Activated gamma-delta T cell treated with anti-CD3 and anti-CD28 coated beads, Interleukin-2, amount 50 U/mL, for 16 hours (primary cell): ENCODE data around the gene GPHB5.
"Not testable (repeated sequence)": the region's sequence is repeated elsewhere in the genome, so short reads cannot be mapped to it uniquely, and the experiment has no call there.

Experiments
- DNase-seq: peaks from one replicate; pipeline ENCODE4 v3.0.0-alpha.2; 2020; ENCODE audit warnings: low read depth

Gene GPHB5, protein sequence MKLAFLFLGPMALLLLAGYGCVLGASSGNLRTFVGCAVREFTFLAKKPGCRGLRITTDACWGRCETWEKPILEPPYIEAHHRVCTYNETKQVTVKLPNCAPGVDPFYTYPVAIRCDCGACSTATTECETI

DNA sequence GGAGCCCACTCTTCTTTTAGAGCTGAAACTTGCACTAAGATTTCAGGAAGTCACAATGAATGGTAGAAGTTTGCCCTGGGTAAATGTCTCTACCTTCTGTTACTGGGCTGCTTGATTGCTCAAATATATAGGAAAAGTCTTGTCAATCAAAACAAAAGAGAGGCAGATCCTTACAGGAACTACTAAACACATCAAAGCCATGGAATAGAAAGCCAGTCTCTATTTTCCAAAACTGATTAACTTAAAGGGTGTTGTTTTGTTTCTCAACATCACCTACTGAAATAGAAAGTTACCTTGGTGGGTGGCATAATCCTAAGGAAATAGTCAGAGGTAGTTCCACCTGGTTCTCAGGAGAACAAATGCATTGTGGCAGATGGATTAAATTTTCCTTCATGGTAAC lies at the start of gene GPHB5:
TSS of gene GPHB5 (minus strand) at position 101 of the 400 bp plus-strand sequence. CDS start 1,086 bp downstream, outside the sequence.
- DNase-seq, result no peak

DNA sequence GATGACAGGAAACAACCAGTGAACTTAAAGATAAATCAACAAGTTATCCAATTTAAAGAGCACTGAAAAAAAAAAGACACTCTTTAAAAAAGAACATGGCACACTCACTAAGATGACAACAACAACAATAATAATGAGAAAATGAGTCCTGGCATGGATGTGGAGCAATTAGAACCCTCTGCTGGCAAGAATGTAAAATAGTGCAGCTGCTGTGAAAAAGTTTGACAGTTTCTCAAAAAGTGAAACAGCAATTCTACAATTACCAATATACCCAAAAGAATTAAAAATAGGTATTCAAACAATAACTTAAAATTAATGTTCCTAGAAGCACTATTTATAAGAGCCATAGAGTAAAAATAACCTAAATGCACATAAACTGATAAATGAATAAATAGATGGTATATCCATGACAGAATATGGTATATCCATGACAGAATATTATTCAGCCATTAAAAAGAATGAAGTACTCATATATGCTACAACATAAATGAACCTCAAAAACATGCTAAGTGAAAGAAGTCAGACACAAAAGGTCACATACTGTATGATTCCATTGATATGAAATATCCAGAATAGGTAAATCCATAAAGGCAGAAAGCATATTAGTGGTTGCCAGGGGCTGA lies 49.1 kb upstream of the GPHB5 start:
- no peak for DNase-seq

DNA sequence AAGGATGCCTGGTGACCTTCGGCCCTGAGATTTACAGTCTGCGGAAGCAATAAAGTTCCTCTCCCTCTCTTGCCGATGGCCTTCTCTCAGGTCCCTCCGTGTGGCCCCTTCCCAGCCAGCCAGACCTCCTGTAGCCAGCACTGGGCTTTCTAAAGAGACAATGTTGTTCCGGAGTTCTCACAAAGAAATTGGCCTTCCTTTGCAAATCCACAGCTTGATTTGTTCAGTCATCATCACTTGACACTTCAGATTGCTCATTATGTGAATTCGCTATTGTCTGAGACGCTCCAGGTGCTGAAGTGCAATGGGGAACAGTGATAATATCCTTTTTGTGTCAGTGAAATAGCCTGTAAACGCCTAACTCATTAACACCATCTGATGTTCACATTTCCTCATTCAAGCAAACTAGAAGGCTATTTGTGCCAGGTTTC lies 43.7 kb upstream of the GPHB5 start:
- DNase-seq, result no peak

DNA sequence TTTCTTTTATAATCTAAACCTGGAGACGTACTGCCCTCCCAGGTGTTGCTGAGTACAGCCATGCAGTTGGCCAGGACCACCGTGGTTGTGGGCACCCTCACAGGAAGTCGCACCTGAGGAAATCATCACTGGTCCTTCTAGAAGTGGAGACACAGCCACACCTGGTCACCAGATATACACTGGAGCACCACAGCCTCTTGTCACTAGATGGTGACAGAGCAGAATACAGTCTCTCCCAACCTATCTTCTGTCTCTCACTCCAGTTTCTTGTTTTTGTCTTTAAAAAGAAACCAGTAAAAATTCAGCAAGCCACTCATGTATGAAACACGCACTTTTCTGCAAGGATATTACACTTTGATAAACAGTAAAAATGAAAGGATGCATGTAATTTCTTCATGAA lies 43.1 kb upstream of the GPHB5 start:
- no peak for DNase-seq

DNA sequence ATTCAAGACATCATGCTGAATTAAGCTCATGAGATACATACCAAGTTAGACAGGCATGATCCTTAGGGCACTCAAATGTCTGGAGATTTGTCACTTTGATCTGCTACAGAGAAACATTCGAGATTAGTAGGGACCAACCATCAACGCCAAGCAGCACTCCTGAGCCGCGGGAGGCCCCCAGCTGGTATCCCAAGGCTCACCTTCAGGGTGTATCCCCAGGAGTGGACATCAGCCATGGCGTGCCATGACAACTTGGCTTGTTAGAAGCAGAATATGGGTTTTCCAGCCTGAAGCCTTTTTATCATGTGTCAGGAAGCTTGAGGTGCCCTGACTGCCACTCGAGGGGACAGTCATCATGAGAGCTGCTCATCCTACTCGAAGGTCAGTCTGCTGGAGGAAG lies 39.1 kb upstream of the GPHB5 start:
- DNase-seq, result no peak

DNA sequence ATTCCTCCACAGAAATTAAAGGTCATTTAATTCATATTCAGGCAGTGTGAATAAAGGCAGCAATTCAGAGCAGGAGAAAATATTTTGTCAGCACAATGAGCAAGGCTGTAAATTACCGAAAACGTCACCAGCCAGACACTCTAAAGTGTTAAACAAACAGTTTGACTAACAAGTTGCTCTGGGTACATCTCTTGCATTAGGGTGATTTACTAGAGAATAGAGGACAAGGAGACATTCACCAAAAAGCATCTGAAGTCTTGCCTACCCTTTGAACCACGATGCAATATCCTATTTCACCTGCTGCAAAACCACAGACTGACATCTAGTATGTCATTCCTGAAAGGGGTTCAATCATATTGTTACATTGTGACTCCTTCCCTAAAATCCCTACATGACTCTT lies 27.1 kb upstream of the GPHB5 start:
- no peak for DNase-seq

DNA sequence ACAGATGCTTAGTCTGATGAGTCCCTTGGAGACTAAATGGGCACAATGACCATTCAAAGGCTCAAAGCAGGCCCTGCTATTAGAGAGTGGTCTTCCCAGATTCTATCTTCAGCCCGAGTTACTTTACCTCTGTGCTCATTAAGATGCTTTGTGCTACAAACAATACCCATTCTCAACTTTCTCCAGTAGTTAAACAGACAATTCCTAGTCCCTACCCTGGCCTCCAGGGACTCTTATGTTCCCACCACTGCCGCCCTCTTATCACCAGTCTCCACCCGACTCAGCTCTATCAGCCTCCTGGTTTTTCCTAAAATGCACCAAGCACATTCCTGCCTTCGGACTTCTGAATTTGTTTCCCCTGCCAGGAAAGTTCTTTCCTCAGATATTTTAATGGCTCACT lies 25.6 kb upstream of the GPHB5 start:
- no peak for DNase-seq

DNA sequence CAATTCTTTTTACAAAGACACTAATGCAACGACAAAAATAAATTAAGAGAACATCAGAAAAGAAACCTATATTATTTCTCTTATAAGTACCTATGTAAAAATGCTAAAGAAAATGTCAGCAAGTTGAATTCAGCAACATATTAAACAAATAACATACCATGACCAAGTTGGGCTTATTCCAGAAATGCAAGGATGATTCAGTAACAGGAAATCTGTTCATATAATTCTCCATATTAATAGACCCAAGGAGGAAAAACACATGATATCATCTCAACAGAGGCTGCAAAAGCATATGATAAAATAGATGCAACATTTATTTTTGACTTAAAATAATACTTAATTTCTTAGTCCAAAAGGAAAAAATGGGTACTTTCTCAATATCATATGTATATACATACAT lies 25.1 kb upstream of the GPHB5 start:
- DNase-seq, result no peak

DNA sequence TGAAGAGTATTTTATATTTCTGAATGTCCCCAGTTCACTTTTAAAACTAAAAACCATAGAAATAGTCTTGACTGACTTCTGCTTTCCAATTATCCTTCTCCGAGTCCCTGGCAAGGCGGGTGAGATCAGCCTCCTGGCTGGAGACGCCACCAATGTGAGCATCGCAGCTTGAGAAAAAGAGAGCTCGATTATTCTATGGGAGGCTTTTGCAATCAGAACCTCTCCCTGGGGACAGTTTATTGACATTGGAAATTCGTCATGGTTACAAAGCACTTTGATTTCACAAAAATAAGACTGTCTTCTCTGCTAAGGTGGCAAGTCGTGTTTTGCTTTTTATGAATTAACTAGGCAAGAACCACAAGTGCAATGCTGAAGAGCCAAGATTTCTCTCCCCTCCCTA lies 23.6 kb upstream of the GPHB5 start:
- no peak for DNase-seq

DNA sequence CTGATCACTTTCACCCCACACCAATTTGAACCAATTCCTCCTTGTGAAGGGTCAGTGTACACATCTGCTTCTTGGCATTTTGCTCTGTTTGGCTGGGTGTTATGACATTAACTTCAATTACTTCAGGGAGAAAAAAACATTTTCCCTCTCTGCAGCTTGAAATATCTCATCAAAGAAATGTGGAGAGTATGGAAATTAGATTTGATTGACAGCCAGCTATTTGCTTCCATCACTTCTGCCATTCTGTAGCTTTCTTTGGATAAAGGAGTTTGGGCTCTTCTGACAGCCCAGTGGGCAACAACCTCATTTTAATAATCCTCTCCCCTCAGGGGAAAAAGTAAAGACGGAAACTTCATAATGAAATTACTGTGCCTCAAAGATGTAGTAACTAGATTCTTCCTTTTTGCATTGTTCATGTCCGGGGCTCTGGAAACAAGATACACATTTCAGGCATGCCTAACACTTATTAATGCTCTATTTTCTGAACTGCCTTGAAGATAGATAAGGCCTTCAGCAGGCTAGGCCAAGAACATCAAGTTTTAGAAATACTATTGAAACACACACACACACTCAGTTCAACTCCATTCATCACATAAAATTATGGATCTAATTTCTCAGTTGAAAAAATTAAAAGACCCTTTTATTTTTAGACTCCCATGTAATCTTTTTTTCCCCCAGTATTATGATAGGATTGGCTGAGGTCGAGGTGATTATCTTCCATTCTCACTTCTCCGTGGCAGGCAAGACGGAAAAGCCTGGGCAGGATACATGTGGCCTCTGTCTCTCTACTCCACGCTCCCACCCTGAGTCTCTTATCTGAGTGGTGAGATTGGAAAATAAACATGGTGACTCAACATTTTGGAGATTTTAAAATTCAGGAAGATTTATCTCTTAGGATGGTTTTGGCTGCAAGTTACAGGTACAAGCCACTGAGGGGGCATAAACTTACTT lies 10.3 kb upstream of the GPHB5 start:
- DNase-seq, result no peak

DNA sequence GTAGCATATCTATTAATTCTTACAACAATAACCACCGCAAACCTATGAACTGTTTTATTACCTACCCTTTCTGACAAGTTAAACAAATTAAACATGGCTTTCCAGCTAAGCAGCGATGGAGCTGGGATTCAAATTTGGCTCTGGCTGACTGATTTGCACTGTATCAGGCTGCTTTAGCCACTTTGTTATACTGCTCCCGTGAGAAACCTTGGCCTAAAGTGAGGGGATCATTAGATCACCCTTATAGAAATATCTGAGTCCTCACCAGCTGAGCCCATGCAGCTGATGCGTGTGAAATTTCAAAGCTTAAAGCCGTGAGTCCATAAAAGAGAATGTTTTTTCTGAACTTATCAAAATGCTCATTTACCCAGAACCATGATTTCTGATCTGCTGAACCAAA lies 8.1 kb upstream of the GPHB5 start:
- DNase-seq, result no peak

DNA sequence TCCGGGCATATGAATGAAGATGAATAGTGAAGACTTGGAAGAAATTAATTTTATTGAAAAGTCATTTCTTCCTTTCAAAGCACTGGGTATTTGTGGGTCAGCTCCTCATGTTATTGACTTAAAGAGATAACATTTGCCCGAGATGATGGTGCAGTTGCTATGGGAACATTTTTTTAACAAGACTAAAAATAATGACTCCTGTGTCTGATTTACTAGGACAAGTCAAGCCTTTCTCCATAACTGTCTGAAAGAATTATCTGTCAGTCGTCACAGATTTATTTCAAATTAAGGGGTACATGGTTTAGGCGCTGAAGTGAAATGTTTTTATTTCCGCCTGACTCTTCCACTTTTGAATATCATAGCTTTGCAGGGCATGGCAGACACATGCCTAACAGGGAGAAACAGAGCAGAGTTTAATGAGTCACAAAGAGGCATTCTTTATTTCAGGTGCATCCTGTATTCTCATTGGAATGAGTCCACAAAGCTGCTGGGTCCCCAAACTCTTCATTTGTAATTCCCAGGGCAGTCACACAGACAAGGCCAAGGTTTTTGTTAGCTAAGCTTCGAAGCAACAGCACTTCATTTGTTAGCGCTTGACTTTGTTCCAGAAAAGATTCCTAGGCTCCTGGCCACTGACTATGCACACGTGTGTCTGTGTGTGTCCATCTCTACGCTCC lies 4.3 kb upstream of the GPHB5 start:
- no peak for DNase-seq

DNA sequence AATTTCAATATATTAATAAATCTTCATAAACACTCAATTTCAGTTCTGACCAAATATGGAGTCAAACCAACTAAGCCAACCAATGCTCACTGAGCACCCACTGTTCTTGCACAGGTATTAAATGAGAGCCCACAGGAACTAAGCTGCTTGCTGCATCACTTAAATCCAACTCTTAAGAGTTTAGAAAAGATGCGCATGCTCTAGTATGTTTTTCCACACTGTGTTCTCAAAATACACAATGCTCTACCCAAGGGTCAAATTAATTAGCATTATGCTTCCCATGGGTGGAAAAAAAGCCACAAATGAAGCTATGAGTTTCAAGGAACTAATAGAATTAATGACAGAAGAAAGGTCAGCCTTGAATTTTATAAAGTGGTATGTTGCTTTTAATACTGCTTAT lies 3.7 kb upstream of the GPHB5 start:
- no peak for DNase-seq

DNA sequence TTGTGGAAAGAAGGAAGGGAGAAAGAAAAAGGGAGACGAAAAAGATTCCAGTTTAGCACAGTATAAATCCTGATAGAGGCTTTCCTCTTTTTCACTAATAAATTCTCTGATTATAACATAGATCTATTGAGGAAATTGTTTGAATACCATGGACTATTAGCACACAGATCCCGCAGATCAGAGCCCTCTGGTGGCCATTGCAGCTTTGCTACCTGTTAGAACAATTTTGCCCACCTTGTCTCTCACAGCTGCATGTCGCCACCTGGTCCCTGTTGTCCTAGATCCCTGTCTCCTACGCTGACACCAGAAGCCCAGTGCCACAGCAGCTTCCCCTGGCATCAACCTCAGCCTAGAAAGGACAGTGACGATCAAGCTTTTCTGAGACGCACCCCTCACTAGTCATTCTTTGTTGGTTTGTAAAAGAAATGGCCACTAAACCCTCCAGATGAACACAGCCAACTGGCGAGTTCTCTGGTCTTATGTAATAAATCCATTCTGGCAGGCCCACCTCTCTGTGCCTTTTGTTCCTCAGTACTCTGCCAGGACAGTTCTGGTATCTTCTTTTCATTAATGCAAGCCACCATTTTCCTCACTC lies 9.9 kb downstream of the GPHB5 start:
- DNase-seq, result no peak

DNA sequence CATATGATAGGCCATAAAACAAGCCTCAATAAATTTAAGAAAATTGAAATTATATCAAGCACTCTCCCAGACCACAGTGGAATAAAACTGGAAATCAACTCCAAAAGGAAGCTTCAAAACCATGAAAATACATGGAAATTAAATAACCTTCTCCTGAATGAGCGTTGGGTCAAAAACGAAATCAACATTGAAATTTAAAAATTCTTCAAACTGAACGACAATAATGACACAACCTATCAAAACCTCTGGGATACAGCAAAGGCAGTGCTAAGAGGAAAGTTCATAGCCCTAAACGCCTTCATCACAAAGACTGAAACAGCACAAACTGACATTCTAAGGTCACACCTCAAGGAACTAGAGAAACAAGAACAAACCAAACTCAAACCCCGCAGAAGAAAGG lies 14.3 kb downstream of the GPHB5 start:
- not testable (repeated sequence) for DNase-seq

DNA sequence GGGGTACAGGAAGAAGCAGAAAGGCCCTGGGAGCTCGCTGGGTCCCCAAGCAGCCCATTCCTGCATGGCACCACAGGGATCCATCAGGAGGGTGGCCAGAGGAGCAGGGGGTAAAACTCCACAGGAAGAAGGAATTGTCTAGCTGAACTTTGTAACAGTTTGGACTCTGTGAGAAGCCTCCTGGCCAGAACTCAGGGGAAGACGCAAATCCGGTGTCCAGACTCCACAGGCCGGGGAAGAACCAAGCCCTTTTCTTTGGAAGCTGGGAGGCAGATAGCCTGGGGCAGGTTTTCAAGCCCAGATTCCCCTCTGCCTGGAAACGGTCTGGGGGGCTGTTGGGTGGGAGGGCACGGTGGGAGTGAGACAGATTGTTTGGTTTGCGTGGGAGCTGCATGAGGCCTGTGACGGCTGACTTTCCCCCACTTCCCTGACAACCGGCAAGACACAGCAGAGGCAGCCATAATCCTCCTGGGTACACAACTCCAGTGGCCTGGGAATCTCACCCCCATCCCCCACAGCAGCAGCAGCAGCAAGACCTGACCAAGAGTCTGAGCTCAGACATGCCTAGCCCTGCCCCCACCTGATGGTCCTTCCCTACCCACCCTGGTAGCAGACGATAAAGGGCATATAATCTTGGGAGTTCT lies 16.7 kb downstream of the GPHB5 start:
- DNase-seq, result no peak

DNA sequence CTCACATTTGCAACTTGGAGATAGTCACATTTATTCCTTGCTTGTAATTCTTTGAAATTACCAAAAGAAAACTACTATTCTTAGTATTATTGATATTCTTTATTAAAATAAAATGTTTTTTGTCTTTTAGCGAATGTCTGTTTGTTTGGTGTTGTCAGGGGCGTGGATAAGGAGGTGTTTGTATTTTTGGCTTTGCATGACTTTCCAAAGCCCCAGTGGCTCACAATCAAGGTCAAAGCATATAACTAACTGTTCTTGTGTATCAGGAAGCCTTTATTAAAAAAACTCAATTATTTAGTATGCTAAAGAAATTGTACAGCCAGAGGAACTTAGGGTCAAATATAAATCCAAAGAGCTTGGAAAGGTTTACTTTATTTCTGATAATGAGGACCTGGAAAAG lies 17.9 kb downstream of the GPHB5 start:
- no peak for DNase-seq

DNA sequence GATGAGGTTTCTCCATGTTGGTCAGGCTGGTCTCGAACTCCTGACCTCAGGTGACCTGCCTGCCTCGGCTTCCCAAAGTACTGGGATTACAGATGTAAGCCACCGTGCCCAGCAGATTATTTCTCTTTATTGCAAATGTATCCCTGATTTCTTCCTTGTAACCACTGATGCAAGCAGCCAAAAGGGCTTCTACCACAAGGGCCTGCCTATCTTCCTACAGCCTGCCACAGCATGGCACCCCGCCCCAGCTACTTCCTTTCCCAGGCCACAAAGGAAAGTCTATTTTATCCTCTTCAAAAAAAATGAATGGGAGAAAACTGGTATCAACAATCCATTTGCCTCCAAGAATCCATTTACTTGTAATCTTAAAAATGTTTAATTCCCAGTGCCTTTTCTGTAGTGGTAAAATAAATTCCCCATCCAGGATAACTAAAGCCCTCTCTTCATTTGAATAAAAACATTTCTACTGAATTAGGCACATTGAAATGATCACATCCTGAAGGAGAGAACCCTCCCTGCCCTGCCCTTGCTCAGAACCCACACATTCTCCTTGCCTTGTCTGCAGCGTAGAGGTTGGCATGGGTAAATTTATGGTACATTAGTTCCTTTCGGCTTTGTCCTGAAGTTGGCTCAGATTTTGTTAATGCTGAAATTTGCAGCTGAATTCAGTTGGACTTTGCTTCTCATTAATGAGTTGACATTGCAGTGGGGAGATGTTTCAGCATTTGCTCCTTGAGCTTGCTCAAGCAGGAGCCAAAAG lies 19.2 kb downstream of the GPHB5 start:
- DNase-seq, result no peak

DNA sequence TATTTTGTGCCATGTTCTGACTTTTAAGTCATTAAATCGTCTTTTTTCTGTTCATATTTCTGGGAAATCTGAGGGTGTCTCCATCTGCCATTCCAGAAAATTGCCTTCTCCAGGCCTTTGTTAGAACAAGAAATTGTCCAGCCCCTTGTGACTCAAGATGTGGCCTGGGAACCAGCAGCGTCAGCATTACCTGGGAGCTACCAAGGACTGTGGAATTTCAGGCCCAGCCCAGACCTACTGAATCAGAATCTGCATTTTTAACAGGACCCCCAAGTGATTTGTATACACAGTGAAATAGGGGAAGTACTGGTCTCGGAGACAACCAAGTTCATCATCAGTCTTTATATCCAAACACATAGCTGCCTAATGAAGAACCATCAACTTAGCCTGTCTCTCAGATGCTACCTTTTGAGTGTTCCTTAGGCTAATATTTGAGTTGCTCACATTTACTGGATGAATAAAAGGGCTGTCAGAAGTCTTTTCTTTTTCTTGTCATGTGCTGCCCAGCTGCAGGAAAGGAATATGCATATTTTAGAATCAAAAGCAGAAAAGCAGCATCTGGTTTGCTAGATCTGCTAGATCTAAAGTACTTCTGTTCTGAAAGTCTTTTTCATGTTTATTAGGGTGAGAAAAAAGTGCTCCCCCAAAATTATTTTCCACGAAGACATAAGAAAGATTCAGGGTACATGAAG lies 21.2 kb downstream of the GPHB5 start:
- no peak for DNase-seq

DNA sequence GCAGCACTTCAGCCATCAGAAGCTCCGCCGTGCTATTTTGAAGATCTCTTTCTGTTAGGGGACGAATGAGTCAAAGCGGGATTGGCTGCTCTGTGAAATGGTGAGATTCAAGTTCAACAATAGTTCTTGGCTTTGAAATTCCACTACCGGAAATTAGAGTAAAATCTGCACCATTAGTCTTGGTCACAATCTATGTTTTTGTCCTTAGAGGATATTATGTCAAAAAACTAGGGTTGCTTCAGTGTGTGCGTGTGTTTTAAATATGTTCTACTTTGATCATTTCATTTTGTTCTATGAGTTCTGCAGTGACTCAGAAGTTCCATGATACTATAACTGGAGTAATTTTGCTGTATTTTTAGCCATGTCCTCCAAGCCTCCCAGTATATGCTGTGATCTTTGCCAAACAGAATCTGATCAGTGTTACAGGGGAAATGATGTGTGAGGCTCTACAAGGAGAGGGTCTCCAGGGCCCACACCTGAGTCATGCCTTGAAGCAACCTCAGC lies 22.6 kb downstream of the GPHB5 start:
- no peak for DNase-seq
